HG02759 (cell line): ENCODE measurements around the gene MYO3B.
A peak's percentile ranks its signal among the peaks of the same experiment; 100 is the strongest.

Experiments
- ATAC-seq: cut with Tn5 transposase; IDR thresholded peaks from one replicate; pipeline ENCODE4 v1.9.1; 2021; ENCODE audit warnings: mild to moderate bottlenecking, moderate library complexity; ENCODE audit not compliant: unreplicated experiment

The MYO3B gene

GRCh38 chr2:170159060-170159459 lies 18.9 kb upstream of the MYO3B start:
- ATAC-seq = no peak

GRCh38 chr2:170161516-170162270 lies 16.3 kb upstream of the MYO3B start:
- no peak for ATAC-seq

- ATAC-seq = no peak
Observed at GRCh38 chr2:170162271-170162632, 15.7 kb upstream of the MYO3B start.

- ATAC-seq = no peak
Observed at GRCh38 chr2:170163411-170164065, 14.4 kb upstream of the MYO3B start.

DNA sequence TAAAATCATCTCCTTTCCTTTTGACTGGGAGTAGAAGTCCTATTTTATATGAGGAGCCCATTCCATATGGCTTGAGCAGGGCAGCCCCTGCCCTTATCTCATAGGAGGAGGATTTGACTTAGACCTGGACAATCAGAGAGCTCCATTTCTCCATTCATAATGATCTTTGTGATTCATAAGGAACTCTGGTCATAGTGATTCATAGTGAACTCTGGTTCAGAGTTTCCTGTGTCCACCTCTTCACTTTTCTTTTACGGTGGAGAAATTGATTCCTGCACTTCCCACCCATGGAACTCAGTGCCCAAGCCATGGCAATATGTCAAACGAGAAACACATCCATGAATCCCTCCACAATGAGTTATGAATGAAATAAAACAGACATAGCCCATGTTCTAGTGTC lies 12.8 kb upstream of the MYO3B start:
- ATAC-seq = no peak

GRCh38 chr2:170166735-170167134 lies 11.2 kb upstream of the MYO3B start:
- ATAC-seq = no peak

- no peak for ATAC-seq
Observed at GRCh38 chr2:170170281-170171040, 7.5 kb upstream of the MYO3B start.

DNA sequence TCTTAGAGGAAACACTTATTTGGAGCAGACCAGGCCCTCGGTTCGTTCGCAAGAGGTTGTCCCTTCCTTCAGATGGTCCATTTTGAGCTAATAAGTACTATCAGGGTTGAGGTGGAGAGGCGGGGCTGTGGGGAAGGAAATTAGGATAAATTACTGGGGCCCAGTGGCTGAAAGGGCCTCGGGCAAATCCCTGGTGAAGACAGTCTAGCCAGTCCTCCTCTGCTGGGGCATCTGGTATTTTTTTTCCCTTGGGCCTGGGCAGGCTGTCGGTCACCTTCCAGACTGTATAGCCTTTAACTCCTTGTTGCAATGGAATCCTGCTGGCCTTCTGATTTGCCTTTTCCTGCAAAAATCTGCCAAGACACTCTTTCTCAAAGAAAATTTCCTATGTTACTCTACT lies 1.7 kb upstream of the MYO3B start:
- ATAC-seq = no peak

- peak; percentile 73 for ATAC-seq
Observed at GRCh38 chr2:170180031-170180566, 2.2 kb downstream of the MYO3B start.

DNA sequence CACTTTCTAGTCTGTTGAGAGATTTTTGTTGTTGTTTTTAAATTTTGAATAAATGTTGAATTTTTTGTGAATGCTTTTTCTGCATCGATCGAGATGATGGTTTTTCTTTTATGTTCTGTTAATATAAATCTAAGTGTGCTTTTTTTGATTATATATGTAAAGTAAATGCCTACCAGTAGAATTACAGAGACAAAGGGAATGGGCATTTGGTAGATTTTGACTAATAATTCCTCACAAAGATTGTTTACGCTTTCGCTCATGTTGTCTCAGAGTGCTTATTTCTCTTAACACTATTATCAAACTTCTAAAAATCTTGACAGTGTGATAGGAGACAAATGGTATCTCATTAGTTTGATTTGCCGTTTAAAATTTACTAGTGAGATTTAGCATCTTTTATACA lies 3.7 kb downstream of the MYO3B start:
- ATAC-seq = no peak

GRCh38 chr2:170185319-170185718 lies 7.4 kb downstream of the MYO3B start:
- ATAC-seq = no peak

GRCh38 chr2:170189757-170190156 lies 11.8 kb downstream of the MYO3B start:
- no peak for ATAC-seq

GRCh38 chr2:170190172-170190571 lies 12.2 kb downstream of the MYO3B start:
- ATAC-seq = no peak

DNA sequence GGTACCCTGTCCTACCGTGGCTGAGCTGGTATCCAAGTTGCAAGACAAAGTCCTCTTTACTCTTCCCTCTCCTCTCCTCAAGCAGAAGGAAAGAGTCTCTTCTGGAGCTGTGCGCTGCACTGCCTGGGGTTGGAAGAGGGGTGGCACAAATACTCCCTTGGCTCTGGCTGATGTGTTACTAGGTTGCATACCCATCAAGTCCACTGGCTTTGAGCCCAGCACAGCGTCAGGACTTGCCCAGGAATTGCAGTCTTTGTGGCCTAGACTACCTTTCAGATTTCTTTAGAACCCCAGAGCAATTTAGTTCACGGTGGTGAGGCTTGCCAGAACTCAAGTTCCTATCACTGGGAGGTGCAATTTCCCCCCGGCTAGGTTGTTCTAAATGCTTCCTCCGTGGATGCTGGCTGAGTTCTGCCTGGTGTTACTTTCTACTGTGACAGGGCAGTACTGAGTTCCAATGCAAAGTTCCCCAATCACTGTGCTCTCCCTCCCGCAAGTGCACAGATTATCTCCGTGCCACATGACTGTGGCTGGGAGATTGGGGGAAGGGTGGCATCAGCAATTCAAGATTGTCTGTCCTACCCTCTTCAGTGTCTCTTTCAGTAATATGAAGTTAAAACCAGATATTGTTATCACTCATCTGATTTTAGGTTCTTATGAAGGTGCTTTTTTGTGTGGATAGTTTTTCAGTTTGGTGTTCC lies 13.4 kb downstream of the MYO3B start:
- no peak for ATAC-seq

DNA sequence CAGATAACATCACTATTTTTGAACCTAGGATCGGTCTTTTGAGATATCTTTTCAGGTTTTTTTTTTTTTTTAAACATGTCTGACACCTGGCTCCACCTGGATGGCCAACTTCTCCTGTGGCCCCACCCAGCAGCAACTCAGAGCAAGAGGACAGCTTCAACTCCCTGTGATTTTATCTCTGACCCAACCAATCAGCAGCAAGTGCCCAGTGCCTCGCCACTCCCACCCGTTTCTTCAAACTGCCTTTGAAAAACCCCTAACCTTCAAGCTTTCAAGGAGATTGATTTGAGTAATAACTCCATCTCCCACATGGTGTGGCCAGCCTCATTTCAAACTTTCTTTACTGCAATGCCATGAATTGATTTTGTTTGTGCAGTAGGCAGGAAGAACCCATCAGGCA lies 19.0 kb downstream of the MYO3B start:
- no peak for ATAC-seq

DNA sequence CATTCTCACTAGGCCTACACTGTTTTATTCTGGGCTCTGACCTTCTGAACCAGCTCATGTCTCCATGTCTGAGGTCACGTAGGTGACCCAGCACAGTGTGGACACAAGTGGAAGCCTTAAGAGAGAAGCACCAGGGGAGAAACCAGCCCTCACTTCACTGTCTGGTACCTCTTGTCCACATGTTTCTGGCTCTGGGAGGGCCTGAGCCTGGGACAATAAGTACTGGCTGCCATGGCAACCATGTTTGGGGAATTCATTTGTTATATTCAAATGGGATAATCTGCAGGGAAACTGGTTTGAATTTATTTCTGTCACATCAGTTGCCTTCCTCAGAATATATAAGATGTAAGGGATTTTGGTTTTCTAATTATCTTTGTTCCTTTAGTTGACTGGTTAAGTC lies 23.3 kb downstream of the MYO3B start:
- no peak for ATAC-seq

GRCh38 chr2:170201734-170202393 lies 23.9 kb downstream of the MYO3B start:
- no peak for ATAC-seq

DNA sequence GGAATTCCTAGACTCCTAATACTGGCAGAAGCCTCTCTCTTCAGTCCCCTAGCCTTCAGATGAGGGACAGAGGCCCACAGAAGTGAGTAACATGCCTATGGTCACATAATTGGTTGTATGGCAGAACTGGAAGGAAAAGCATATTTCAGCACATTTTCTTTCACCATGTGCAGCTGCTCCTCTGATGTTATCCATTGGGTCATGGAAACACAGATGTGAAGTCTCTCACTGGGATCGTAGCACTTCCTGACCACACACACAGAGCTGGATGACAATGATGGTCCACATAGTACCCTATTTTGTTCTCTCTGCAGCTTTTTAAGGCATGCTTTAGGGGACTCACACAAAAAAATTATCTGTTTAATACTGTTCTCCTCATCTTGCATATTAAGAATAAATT lies 24.5 kb downstream of the MYO3B start:
- ATAC-seq = no peak

DNA sequence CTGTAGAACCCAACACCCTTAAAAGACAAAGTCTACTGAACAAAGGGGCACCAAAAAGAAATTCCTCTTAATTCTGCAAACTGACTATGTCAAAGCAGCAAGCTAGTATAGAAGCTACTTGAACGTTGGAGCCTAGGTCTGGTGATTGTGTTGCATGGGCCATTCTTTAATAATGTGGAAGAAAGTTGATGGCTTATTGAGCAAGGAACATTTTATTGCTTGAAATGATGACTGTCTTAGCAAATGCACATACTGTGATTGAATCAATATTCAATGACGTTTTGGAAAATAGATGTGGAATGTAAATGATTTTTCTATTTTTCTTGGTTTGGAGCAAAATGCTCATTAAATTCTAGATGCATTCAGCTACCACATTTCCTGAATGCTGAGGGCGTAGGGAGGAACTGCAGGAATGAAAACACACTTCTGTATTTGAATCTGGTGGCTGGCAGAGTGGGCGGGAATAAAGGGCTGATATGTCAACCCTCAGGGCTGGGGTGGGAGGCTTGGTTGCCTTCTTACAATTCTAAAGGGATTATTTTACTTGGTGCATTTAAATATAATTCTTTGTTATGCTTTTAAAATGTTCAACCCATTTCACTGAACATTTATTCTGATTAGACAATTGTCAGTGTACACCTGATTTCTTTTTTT lies 26.5 kb downstream of the MYO3B start:
- ATAC-seq = no peak

DNA sequence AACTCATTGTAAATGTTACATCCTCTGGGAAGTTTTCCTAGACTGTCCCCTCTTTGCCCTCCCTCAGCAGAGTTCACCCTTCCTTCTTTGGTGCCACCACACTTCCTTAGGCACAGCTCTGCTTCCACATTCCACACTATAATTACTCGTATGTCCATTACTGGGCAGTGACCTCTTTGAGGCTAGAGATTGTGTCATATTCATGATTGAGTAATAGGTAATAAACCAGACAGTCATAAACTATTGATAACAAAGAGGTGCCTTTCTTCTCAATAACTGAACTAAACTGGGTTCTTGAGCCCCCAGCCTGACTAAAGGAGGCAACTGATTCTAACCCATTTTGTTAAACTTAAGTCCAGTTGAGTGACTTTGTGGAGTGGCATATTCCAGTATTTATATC lies 28.3 kb downstream of the MYO3B start:
- ATAC-seq = no peak
